Right ventricle myocardium superior (tissue), 1 donor: ENCODE results near the gene UNC5C. TPM values are rescaled to one million over a fixed set of nuclear protein-coding genes. Genes with fewer than 3 reads are reported as not detected.

Experiments
- ATAC-seq: fragments of 200-7000 bp; cut with Tn5 transposase; one replicate; pipeline ENCODE4 v1.9.1; 2020; ENCODE audit warnings: mild to moderate bottlenecking; ENCODE audit not compliant: poor library complexity
- DNase-seq: peaks from one replicate; pipeline ENCODE4 v3.0.0-alpha.2; 2020
- intact Hi-C: fragments of 100-400 bp; cut with DNase I; formaldehyde crosslinking; loops from one replicate; pipeline ENCODE4 v1.11.2; 2022
- total RNA-seq: library from RNA; stranded (reverse); fragmentation: NEBNext Ultra II Directional; extraction: Animal tissue kit (Norgen Biotek cat#: 25700); gene quantifications from one replicate; pipeline ENCODE4 v1.2.1, GENCODE V29; 2021
- donor health status: DM: no; HTN: yes; CAD: no; lungs with severe emphysema.

UNC5C gene
- total RNA-seq, 1 donor from 2014 or later: 2.0 TPM

- intact Hi-C loops: no loop called here
- no peak for ATAC-seq
These were observed 234.2 kb downstream of the UNC5C start for GRCh38 chr4:95314573-95314972.

GRCh38 chr4:95304898-95305297 is 243.9 kb downstream of the UNC5C start:
- DNase-seq: no peak
- ATAC-seq: peak; percentile 93
- intact Hi-C loops: no loop called here

More at GRCh38 chr4:95314573-95314972, 234.2 kb downstream of the UNC5C start:
- no peak for DNase-seq

- intact Hi-C loops: no loop called here
- DNase-seq: no peak
- ATAC-seq: no peak
These were observed 248.5 kb downstream of the UNC5C start for GRCh38 chr4:95300304-95300703.

GRCh38 chr4:95296052-95296451 is 252.7 kb downstream of the UNC5C start:
- intact Hi-C loops: no loop called here
- DNase-seq (no peak), ATAC-seq (no peak)

GRCh38 chr4:95295157-95295556 is 253.6 kb downstream of the UNC5C start:
- DNase-seq (no peak), ATAC-seq (no peak)
- intact Hi-C loops: no loop called here

GRCh38 chr4:95294321-95294720 is 254.5 kb downstream of the UNC5C start:
- intact Hi-C loops: no loop called here
- DNase-seq (no peak), ATAC-seq (no peak)

GRCh38 chr4:95293014-95293413 is 255.8 kb downstream of the UNC5C start:
- DNase-seq (no peak), ATAC-seq (no peak)
- intact Hi-C loops: no loop called here

- no peak for ATAC-seq
- intact Hi-C loops: no loop called here
These were observed 258.1 kb downstream of the UNC5C start for GRCh38 chr4:95290702-95291101.

GRCh38 chr4:95289028-95289634 is 259.6 kb downstream of the UNC5C start:
- DNase-seq (no peak), ATAC-seq (no peak)
- intact Hi-C loops: no loop called here

More at GRCh38 chr4:95290702-95291101, 258.1 kb downstream of the UNC5C start:
- DNase-seq: no peak

GRCh38 chr4:95288552-95288951 is 260.2 kb downstream of the UNC5C start:
- no peak for DNase-seq
- ATAC-seq: no peak
- intact Hi-C loops: no loop called here

- intact Hi-C loops: no loop called here
- ATAC-seq: no peak
- DNase-seq: no peak
These were observed 263.0 kb downstream of the UNC5C start for GRCh38 chr4:95285797-95286196.

- no peak for ATAC-seq
- intact Hi-C loops: no loop called here
- DNase-seq: no peak
These were observed 264.1 kb downstream of the UNC5C start for GRCh38 chr4:95284655-95285054.

- ATAC-seq: no peak
- intact Hi-C loops: no loop called here
- DNase-seq: no peak
These were observed 265.5 kb downstream of the UNC5C start for GRCh38 chr4:95283320-95283719.

GRCh38 chr4:95272797-95273196 is 276.0 kb downstream of the UNC5C start:
- DNase-seq (no peak), ATAC-seq (no peak)
- intact Hi-C loops: no loop called here

GRCh38 chr4:95272036-95272435 is 276.7 kb downstream of the UNC5C start:
- intact Hi-C loops: no loop called here
- no peak for DNase-seq
- ATAC-seq: no peak

GRCh38 chr4:95268819-95269565 is 279.8 kb downstream of the UNC5C start:
- DNase-seq (no peak), ATAC-seq (peak; percentile 31)
- intact Hi-C loops: no loop called here

- intact Hi-C loops: no loop called here
- DNase-seq (no peak), ATAC-seq (no peak)
These were observed 281.7 kb downstream of the UNC5C start for GRCh38 chr4:95267081-95267480.

GRCh38 chr4:95265814-95266740 is 282.7 kb downstream of the UNC5C start:
- DNase-seq (no peak), ATAC-seq (peak; percentile 73)
- intact Hi-C loops: no loop called here

- DNase-seq (no peak), ATAC-seq (no peak)
These were observed 283.9 kb downstream of the UNC5C start for GRCh38 chr4:95264843-95265242.

More at GRCh38 chr4:95264843-95265242, 283.9 kb downstream of the UNC5C start:
- intact Hi-C loops: no loop called here
